ENCODE data around the gene PACRG.
A peak's percentile ranks its signal among the peaks of the same experiment; 100 is the strongest.

Gene PACRG

GRCh38 chr6:163335056-163335455 is 607.3 kb downstream of the PACRG start:
- DNase-seq (ENCODE audit: low spot score), result no peak

- DNase-seq (ENCODE audit: low spot score), result no peak
Observed at GRCh38 chr6:163335671-163336545, 608.1 kb downstream of the PACRG start.

DNA sequence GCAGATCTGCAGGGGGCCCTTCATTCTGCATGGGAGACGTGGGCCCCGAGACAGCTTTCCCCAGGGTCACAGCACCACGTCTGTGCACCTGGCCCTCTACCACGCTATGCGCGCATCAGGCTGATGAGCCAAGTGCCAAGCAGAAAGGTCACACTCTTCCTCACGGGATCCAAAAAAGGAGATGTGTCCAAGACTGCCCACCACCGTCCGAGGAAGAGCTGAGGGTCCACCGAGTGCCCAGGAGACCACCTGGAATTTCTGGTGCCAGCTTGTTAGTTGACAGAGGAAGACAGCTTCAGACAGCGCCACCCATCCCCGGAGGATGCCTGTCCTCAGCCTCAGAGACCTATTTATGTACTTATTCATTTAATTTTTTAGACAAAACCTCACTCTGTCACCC is 609.2 kb downstream of the PACRG start:
- no peak for DNase-seq (ENCODE audit: low spot score)

DNA sequence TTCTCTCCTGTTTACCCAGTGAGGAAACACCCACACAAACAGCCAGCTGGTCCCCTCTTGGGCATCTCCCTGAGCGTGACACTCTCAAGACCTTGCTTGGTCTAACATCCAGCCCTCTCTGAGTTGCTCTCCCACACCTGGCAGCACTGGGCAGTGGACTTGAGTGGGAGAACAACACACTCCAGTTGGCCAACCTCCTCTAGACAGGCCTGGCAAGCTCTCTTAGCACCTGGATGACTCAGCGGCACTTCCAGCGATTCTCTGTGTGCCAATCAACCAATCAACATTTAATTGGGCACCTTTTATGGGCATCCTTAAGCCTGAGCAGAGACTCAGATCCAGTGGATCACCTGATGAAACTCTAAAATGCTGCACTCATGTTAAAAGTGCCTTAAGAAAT is 610.2 kb downstream of the PACRG start:
- no peak for DNase-seq (ENCODE audit: low spot score)

DNA sequence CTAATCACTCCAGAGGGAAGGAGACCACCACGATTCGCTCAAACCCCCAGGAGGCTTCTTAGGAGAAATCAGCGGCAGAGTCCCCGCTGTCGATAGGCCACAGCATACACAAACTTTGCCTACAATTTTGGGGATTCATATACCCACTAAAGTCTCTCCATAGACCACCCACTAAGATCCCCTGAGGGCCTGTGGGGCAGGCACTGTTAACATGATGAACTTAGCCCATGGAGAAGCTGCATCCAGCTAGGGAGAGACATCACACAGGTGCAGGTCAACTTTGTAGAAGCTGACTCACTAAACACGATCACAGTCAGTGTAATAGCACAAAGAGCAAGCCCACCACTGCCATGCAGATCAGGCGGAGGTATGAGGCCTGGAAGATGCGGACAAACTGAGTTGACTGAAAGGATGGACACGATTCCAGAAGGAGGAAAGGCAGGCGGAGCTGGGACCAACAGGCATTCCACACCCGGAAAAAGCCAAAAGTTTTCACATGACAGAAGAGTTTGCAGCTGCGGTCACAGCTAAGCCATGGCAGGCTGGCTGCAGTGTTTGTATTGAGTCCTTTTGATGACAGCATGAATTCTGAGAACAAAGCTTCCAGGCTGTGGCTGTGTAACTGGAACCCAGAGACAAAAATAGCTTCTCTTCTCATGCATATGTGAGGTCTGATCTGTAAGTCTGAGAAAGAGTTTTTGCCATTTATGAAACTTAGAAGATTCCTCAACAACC is 611.1 kb downstream of the PACRG start:
- peak; percentile 97 for DNase-seq (ENCODE audit: low spot score)

GRCh38 chr6:163339466-163339865 is 611.7 kb downstream of the PACRG start:
- DNase-seq (ENCODE audit: low spot score), result no peak

DNA sequence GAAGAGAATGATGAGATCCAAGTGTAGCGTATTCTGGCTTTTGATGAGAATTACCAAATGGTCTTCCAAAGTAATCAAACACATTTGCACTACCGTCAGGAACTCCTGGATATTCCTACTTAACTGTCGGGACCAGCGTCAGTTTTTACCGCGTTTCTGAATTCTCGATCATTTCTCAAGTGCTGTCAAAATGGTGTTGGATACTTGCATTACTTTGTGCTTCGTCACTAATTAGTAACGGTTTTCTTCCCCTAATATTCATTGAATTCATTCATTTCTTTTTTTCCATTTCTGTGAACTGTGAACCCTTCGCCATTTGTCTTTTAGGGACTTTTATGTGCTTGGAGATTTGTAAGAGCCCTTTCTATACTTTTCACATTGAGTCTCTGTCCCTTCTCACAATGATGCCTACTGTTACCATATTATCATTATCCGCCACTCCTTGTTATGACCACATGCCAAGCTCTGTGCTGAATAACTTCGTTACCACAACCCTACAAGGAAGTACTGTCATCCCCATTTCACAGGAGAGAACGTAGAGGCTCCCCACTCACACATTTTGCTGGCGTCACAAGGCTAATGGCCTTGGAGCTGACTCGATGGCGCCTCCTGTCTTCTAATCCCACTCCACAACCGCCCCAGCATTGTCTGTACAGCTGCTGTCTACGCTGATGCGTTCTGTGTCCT is 612.6 kb downstream of the PACRG start:
- no peak for DNase-seq (ENCODE audit: low spot score)

DNA sequence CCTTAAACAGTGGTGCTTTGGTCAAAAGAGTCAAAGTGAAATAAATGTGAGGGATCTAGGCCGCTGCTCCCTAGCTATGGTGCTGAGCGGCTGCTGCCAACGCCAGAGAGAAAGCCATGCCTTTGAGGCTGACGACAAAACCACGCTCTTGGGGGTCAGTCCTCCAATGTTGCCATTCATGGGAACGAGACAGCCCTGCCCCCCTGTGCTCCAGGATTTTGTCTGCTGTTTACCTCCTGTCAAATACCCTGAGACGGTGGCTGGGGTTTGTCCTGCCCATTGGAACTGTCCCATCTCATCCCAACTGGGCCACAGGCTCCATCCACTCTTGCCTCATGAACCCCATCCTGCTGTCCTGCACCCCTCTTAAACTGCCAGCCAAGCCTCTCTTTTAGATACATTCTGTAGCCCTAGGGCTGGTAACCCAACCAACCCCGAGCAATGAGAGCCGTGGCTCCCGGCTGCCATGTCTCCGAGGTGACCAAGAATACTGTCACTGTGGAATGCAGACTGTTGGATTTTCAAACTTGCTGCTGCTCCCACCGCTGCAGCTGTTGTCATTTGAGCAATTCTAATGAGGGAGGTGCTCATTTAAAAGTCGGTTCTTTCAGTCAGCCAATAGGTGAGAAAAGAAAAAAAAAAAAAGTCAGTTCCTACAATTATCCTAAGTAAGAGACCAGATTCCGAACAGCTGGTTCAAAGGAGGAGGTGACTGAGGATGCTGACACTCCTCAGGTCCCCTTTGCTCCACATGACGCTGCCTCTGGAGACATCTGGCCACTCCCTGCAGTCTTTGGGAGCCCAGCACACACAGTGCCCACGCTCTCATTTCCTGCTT is 613.7 kb downstream of the PACRG start:
- DNase-seq (ENCODE audit: low spot score), result no peak

GRCh38 chr6:163342571-163343539 is 615.1 kb downstream of the PACRG start:
- no peak for DNase-seq (ENCODE audit: low spot score)

DNA sequence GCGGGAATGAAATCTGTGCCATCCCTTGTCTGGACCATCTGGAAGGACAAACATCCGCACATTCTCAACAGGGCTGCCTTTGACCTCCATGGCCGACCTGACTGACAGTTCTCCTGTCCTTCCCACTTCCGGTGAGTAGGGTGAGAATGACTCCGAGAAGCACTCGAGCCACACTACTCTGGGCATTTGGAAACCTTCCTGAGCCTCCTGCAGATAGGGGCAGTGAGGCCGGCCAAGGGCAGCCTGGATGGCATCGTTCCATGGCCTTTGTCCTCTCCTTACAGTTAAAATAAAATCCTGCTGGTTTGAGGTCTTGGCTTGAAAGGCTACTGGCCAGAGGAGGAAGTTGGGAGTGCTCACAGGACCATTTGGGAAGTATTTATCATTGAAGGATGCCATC is 615.8 kb downstream of the PACRG start:
- DNase-seq (ENCODE audit: low spot score), result no peak

GRCh38 chr6:163344411-163344810 is 616.6 kb downstream of the PACRG start:
- DNase-seq (ENCODE audit: low spot score), result no peak

GRCh38 chr6:163345931-163346330 is 618.2 kb downstream of the PACRG start:
- no peak for DNase-seq (ENCODE audit: low spot score)

GRCh38 chr6:163346497-163346961 is 618.8 kb downstream of the PACRG start:
- peak; percentile 79 for DNase-seq (ENCODE audit: low spot score)

GRCh38 chr6:163347021-163347446 is 619.3 kb downstream of the PACRG start:
- DNase-seq (ENCODE audit: low spot score), result no peak

DNA sequence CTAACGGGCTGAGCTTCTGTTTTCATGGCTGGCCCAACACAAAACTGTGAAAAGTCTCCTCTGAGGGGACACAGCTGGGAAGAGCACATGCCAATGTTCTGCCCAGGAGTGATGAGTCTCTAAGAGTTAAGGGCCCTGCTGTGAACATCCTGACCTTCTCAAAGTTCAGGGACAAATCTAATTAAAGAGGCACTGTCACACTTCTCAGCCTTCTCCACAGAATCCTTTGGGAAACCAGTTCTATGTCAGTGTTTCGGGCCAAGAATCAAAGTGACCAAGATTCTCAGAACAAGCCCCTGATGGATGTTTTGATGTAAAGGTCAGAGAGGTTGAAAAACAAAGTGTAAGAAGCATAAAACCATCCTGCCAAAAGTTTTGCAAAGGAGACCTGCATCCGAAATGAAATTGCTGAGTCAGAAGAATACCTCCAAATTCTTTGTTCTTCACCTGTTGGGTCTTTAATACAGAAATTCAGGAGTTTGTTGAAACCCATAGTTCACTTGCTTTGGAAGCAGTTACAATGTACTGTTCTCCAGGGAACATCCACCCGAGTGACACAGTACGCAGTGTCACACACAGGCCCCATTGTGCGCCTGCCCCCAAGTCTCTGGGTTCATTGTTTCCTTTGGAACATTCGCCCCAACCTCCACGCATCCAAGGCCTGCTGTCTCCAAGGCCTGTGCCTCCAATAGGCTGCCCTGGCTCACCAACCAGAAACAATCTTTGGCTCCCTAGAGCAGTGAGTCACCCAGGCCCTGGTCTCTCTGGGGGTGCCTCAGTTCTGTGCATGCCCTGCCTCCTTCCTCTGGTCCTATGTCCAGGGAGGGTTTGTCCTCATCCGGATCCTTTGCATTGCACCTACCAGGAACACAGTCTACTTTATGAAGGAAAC is 621.3 kb downstream of the PACRG start:
- peak; percentile 99 for DNase-seq (ENCODE audit: low spot score)

GRCh38 chr6:163349696-163350095 is 621.9 kb downstream of the PACRG start:
- no peak for DNase-seq (ENCODE audit: low spot score)

DNA sequence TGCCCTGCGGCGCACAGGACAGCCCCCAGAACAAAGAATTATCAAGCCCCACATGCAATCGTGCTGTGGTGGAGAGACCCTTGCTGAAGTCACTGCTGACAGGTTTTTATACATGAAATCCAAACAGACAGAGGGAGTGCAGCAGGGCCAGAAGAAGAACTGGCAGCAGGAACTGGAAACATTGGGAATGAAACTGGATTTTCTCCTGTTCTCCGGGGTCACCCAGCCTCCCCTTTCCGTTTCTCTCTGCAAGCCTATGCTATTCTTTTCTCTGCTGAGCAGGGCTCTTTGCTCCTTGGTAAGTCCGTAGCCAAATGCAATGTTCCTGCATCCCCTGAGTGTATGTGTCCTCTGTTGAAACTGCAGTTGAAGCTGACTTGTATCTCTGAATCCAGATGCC is 623.2 kb downstream of the PACRG start:
- DNase-seq (ENCODE audit: low spot score), result no peak

- peak; percentile 89 for DNase-seq (ENCODE audit: low spot score)
Observed at GRCh38 chr6:163352011-163352685, 624.4 kb downstream of the PACRG start.

DNA sequence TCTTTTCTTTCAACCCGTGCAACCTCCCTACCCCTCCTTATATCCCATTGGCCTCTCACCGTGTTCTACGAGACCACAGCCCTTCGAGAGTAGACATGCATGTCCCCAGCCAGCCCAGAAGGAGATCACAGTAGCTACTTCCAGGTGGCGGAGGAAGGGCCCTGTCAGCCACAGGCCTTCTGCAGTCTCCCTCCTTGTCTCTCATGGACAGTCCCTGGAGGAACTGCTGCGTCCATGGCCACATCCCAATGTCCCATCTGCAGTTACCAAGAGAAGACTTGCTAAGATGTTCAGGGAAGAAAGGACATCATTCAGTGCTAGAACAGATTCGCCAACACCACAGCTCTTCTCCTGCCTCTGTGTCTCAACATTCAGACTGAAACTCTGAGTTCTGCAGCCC is 625.2 kb downstream of the PACRG start:
- no peak for DNase-seq (ENCODE audit: low spot score)

Data from globus pallidus (tissue), 1 donor.